Osteocyte (in vitro differentiated cells): ENCODE results near the gene LATS1. TPM values are rescaled to one million over a fixed set of nuclear protein-coding genes. Genes with fewer than 3 reads are reported as not detected.
"Not testable (repeated sequence)": the region's sequence is repeated elsewhere in the genome, so short reads cannot be mapped to it uniquely, and the experiment has no call there.

ENCODE experiments used
- DNase-seq: peaks from one replicate; pipeline ENCODE4 v3.0.0; 2021; ENCODE audit warnings: mixed read lengths; ENCODE audit not compliant: unreplicated experiment; ENCODE audit errors: extremely low spot score
- H3K27ac Mint-ChIP-seq: one replicate; pipeline ENCODE4 v1.8.0; 2021; ENCODE audit warnings: mild to moderate bottlenecking, mixed read lengths; ENCODE audit not compliant: unreplicated experiment
- H3K27me3 Mint-ChIP-seq: one replicate; pipeline ENCODE4 v1.8.0; 2021; ENCODE audit warnings: mixed read lengths; ENCODE audit not compliant: unreplicated experiment
- H3K36me3 Mint-ChIP-seq: one replicate; pipeline ENCODE4 v1.8.0; 2021; ENCODE audit warnings: mixed read lengths; ENCODE audit not compliant: unreplicated experiment
- H3K4me1 Mint-ChIP-seq: one replicate; pipeline ENCODE4 v1.8.0; 2021; ENCODE audit warnings: mixed read lengths; ENCODE audit not compliant: unreplicated experiment
- H3K4me3 Mint-ChIP-seq: one replicate; pipeline ENCODE4 v1.8.0; 2021; ENCODE audit warnings: mild to moderate bottlenecking, moderate library complexity, mixed read lengths; ENCODE audit not compliant: unreplicated experiment
- H3K9me3 Mint-ChIP-seq: one replicate; pipeline ENCODE4 v1.8.0; 2021; ENCODE audit warnings: mixed read lengths; ENCODE audit not compliant: unreplicated experiment
- total RNA-seq: library from RNA; stranded (reverse); gene quantifications from 2 replicates; pipeline ENCODE4 v1.2.1, GENCODE V29; 2021
- TF ChIP-seq, protein P1 (sequence below): fragments of 200-600 bp; sonication (generic); IDR thresholded peaks from 2 replicates; pipeline ENCODE4 v1.5.0; 2021; ENCODE audit warnings: antibody characterized with exemption, mild to moderate bottlenecking, moderate library complexity

Gene LATS1
- total RNA-seq, 1 donor from 2014 or later: 33.8 TPM

DNA sequence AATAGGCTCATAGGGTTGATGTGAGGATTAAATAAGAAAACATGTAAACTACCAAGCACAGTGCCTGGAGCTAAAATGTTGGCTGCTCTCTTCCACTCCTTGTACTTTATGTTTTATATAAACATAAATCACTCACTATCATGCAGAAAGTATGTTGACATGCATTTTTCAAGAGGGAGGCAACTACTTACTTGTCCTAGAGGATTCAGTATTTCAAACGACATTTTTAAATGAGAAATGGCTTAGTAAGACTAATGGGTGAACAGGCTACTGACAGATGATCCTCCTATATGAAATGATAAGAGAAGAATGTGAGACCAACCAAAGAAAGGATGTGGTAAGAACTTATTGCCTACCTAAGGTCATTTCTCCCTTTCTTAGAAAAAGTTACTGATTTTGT, 21.0 kb downstream of the LATS1 start:
- Mint-ChIP-seq H3K4me1 (peaks cover 17% of the 10 kb centered on the region), H3K4me3 (no peak overlapping the region), H3K9me3 (no peaks in the 10 kb centered on the region), H3K36me3 (peaks cover 18% of the 10 kb centered on the region), H3K27ac (peak overlapping the region; percentile 71), H3K27me3 (no peaks in the 10 kb centered on the region)
- DNase-seq: no peak
- TF ChIP-seq, protein P1, sequence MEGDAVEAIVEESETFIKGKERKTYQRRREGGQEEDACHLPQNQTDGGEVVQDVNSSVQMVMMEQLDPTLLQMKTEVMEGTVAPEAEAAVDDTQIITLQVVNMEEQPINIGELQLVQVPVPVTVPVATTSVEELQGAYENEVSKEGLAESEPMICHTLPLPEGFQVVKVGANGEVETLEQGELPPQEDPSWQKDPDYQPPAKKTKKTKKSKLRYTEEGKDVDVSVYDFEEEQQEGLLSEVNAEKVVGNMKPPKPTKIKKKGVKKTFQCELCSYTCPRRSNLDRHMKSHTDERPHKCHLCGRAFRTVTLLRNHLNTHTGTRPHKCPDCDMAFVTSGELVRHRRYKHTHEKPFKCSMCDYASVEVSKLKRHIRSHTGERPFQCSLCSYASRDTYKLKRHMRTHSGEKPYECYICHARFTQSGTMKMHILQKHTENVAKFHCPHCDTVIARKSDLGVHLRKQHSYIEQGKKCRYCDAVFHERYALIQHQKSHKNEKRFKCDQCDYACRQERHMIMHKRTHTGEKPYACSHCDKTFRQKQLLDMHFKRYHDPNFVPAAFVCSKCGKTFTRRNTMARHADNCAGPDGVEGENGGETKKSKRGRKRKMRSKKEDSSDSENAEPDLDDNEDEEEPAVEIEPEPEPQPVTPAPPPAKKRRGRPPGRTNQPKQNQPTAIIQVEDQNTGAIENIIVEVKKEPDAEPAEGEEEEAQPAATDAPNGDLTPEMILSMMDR: no peak

DNA sequence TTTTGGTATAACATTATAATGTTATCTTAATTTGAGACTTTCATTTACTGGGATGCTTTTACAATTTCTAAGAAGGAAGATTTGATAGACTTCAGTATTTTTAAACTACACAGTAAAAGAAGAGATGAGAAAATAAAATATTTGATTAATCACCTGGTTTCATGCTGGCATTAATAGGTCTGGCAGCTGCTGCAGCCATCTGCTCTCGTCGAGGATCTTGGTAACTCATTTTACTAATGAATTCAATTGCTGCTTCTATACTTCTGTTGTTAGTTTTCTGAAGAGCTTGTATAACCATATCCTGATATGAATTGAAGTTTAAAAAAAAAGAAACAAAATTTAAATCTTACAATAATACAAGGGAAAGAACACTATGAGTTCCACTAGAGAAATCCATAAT, 23.0 kb downstream of the LATS1 start:
- no peak overlapping the region for H3K4me3 Mint-ChIP-seq
- peaks cover 25% of the 10 kb centered on the region for H3K36me3 Mint-ChIP-seq
- no peak for DNase-seq
- H3K9me3 Mint-ChIP-seq: no peaks in the 10 kb centered on the region
- peaks cover 12% of the 10 kb centered on the region for H3K4me1 Mint-ChIP-seq
- TF ChIP-seq, protein P1: no peak
- no peaks in the 10 kb centered on the region for H3K27me3 Mint-ChIP-seq
- H3K27ac Mint-ChIP-seq: no peak overlapping the region

DNA sequence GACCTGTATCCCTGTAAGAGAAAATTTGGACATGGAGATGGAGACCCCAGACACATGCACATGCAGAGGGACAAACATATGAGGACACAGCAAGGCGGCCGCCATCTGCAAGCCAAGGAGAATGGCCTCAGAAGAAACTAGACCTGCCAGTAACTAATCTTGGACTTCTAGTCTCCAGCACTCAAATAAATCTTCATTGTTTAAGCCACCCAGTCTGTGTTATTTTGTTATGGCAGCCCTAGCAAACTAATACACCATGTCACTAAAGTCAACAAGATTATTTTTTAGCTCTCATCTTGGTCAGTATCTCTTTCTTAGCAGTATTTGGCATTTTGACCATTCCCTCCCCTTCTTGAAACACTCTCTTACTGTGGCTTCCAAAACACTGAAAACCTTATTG, 26.7 kb downstream of the LATS1 start:
- H3K4me1 Mint-ChIP-seq: peaks cover 2% of the 10 kb centered on the region
- no peak overlapping the region for H3K4me3 Mint-ChIP-seq
- H3K27me3 Mint-ChIP-seq: no peaks in the 10 kb centered on the region
- TF ChIP-seq, protein P1: no peak
- DNase-seq: no peak
- no peak overlapping the region for H3K27ac Mint-ChIP-seq
- H3K36me3 Mint-ChIP-seq: peaks cover 35% of the 10 kb centered on the region
- no peaks in the 10 kb centered on the region for H3K9me3 Mint-ChIP-seq

DNA sequence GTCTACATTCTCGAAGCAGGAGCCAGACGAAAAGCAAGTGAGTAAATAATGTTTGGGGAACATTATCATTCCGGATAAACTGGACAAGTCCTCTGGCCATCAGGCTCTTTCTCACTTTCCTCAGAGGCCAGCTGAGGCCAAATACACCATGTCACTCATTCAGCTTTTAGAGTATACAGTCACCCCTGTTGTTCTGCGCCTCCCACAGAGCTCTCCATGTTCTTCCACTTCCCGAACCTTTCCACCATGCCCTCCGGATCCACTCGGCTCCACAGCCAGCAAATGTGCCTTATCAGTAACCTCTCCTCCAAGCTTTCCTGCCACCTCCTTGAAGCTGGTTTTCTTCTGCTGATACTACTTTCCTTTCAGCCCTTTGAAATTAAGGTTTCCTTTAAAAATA, 31.7 kb downstream of the LATS1 start:
- Mint-ChIP-seq H3K4me3 (no peak overlapping the region), H3K36me3 (peaks cover 30% of the 10 kb centered on the region), H3K9me3 (no peaks in the 10 kb centered on the region), H3K27ac (peak overlapping the region; percentile 38), H3K4me1 (no peaks in the 10 kb centered on the region), H3K27me3 (no peaks in the 10 kb centered on the region)
- no peak for DNase-seq
- TF ChIP-seq, protein P1: no peak

DNA sequence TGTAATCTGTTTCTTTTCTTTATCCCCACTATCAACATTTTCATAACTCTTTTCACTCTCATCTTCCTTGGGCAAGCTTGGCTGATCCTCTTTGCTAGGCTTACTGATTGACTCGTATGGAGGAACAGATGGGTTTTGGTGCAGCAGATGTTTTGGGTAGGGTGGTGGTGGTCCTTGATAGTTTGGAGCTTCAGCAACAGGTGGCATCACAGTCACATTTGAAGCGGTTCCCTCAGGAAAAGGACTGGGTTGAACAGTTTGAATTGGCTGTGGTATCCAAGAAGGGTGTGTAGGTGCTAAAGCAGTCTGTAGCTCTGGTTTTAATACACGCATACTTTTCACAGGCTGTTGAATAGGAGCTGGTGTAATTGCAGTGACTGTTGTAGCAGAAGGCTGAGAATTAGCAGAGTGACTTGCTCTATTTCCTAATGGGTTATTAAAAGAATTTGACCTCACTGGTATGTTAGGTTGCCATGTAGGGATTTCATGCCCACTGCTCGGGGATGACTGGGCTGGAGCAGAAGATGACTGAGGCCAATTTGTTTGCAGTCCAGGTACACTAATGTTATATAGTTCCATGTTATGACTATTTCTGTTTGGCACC, 34.5 kb downstream of the LATS1 start:
- Mint-ChIP-seq H3K36me3 (peaks cover 31% of the 10 kb centered on the region), H3K27me3 (no peaks in the 10 kb centered on the region), H3K27ac (no peak overlapping the region), H3K4me1 (no peaks in the 10 kb centered on the region), H3K9me3 (no peaks in the 10 kb centered on the region), H3K4me3 (no peak overlapping the region)
- TF ChIP-seq, protein P1: no peak
- DNase-seq: no peak

DNA sequence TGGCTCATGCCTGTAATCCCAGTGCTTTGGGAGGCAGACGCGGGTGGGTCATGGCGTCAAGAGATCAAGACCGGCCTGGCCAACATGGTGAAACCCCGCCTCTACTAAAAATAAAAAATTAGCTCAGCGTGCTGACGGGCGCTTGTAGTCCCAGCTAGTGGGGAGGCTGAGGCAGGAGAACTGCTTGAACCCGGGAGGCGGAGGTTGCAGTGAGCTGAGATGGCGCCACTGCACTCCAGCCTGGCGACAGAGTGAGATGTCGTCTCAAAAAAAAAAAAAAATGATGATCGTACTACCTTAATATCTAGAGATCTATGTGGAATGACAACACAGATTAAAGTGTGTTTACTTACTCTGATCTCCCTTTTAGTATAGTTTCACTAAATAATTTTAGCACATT, 36.1 kb downstream of the LATS1 start:
- DNase-seq, H3K27me3 Mint-ChIP-seq, H3K4me1 Mint-ChIP-seq, H3K27ac Mint-ChIP-seq, H3K4me3 Mint-ChIP-seq, H3K9me3 Mint-ChIP-seq: not testable (repeated sequence)
- peaks cover 39% of the 10 kb centered on the region for H3K36me3 Mint-ChIP-seq
